Activated CD4-positive, alpha-beta T cell treated with anti-CD3 and anti-CD28 coated beads for 1 hour (primary cell): Measurements from ENCODE around the gene FNDC4.
"Not testable (repeated sequence)": the region's sequence is repeated elsewhere in the genome, so short reads cannot be mapped to it uniquely, and the experiment has no call there.

Source experiments
- DNase-seq: peaks from one replicate; pipeline ENCODE4 v3.0.0-alpha.2; 2020

The FNDC4 gene, protein sequence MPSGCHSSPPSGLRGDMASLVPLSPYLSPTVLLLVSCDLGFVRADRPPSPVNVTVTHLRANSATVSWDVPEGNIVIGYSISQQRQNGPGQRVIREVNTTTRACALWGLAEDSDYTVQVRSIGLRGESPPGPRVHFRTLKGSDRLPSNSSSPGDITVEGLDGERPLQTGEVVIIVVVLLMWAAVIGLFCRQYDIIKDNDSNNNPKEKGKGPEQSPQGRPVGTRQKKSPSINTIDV

DNA sequence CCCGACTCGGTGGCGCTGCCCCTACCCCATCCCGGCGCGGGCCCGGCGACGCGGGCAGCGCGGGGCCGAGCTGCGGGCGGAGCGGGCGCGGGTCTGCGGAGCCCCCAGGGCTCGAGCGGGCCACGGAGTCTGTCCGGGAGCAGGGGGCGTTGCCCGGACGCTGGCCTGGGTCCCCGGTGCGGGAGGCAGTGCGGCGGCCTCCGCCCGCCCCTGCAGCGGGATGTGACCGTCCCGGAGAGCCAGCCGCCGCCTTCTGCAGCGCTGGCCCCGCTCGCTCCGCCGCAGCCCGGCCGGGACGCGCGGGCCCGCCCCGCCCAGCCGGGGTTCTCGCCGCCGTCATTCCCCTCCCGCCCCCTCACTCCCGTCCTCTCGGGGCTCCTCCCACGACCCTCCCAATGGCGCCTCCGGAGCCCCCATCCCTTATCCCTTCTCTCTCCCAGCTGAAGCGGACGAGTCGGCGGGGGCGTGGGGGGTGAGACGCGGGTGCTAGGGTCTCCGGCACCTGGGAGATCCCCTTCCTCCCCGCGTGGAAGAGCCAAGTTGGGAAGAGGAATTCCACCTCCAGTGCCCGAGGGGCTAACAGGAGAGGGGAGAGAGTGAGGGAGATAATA is at the start of gene FNDC4:
Gene FNDC4 (minus strand): TSS at position 257 of the 611 bp plus-strand sequence. CDS start 521 bp downstream, outside the sequence.
- DNase-seq = no peak

GRCh38 chr2:27544143-27544821 is 49.3 kb upstream of the FNDC4 start:
- no peak for DNase-seq

DNA sequence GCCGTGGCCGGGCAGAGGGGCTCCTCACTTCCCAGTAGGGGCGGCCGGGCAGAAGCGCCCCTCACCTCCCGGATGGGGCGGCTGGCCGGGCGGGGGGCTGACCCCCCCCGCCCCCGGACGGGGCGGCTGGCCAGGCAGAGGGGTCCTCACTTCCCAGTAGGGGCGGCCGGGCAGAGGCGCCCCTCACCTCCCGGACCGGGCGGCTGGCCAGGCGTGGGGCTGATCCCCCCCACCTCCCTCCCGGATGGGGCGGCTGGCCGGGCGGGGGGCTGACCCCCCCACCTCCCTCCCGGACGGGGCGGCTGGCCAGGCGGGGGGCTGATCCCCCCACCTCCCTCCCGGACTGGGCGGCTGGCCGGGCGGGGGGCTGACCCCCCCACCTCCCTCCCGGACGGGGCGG is 44.6 kb upstream of the FNDC4 start:
- not testable (repeated sequence) for DNase-seq

- DNase-seq = not testable (repeated sequence)
These were observed 43.9 kb upstream of the FNDC4 start for GRCh38 chr2:27538839-27539450.

GRCh38 chr2:27537287-27537686 is 42.3 kb upstream of the FNDC4 start:
- no peak for DNase-seq

- no peak for DNase-seq
These were observed 37.0 kb upstream of the FNDC4 start for GRCh38 chr2:27531983-27532382.

DNA sequence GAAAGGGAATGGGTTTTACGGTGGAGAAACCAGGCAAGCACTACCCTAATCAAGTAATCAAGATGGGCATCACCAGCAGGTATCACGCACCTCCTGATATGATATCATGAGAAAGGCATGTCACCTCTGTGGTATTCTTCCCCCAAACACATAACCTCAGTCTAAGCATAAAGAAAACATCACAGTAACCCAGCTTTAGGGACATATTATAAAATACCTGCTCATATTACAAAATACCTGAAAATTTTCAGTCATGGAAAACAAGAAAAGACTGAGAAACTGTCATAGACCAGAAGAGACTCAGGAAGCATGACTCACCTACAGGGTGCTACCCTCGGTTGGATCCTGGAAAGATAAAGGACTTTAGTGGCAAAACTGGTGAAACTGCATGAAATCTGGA is 32.2 kb upstream of the FNDC4 start:
- no peak for DNase-seq

GRCh38 chr2:27522400-27522945 is 27.5 kb upstream of the FNDC4 start:
- DNase-seq = no peak

DNA sequence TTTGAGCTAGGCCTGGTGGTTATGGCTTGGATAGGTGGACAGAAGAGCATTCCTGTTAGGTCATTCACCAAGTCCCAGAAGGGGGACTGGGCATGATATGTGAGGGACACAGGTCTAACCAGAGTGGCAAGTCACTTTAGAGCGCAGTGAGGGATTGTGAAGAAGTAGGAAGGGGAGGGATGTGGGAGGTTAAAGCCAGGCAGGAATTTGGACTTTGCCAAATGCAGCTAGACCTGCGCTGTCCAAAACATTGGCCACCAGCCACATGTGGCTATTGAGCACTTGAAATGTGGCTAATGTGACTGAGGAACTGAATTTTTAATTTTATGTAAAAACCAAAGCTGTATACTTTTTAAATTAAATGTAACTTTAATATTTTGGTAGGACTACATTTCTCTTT is 25.3 kb upstream of the FNDC4 start:
- no peak for DNase-seq

DNA sequence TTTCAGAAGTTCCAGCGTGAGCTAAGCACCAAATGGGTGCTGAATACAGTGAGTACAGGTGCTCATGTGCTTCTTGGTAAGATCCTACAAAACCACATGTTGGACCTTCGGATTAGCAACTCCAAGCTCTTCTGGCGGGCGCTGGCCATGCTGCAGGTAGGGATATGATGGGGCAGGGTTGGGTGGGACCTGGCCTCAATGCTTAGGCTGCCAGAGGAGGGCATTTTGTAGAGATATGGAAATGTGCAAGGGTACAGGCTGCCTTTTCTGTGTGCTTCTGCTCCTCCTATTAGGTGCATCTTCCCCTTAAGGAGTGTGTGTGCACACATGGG is 23.7 kb upstream of the FNDC4 start:
- DNase-seq = no peak

GRCh38 chr2:27518113-27518781 is 23.2 kb upstream of the FNDC4 start:
- no peak for DNase-seq

DNA sequence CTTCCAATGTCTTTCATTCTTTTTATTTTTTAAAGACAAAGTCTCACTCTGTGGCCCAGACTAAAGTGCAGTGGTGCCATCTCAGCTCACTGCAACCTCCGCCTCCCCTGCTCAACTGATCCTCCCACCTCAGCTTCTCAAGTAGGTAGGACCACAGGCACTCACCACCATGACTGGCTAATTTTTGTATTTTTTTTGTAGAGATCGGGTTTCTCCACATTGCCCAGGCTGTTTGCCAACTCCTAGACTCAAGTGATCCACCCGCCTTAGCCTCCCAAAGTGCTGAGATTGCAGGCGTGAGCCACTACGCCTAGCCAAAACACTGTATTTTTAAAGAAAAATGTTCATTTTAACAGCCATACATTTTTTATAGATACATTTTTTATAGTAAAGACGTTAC is 14.3 kb upstream of the FNDC4 start:
- DNase-seq = no peak

DNA sequence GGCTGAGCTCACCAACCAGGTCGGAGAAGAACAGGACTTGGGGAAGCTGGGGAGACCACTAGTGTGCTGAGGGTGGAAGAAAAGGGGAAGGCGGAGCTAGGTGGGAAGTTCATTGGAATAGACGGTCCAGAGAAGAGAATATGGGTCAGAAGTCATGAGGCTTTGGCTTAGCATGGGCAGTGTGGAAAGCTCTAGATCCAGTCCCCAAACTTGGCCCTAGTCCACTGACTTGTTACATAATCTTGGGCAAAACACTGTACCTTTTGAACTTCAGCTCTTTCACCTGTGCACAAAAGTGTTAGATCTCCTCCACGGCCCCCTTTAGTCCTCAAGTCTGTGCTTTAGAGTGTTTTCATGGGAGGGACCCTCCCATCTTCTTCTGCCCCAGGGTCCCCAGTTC is 12.3 kb upstream of the FNDC4 start:
- DNase-seq = no peak

GRCh38 chr2:27506587-27506986 is 11.6 kb upstream of the FNDC4 start:
- no peak for DNase-seq

DNA sequence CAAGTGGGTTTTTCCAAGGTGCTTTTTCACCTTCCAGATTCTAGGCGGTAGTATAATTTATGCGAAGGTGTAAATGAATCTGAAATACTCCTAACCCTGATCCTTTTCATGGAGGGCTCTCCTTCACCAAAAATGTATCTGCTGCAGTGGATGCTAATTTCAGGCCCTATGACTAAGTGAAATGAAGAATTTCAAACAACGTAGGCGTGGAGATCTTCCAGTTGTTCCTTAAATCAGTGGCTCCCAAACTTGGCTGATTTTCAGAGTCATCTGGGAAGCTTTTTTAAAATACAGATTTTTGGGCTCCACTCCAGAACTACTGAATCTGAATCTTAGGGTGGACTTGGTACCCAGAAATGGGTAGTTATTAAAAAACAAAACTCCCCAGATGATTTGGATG is 7.1 kb upstream of the FNDC4 start:
- DNase-seq = no peak

DNA sequence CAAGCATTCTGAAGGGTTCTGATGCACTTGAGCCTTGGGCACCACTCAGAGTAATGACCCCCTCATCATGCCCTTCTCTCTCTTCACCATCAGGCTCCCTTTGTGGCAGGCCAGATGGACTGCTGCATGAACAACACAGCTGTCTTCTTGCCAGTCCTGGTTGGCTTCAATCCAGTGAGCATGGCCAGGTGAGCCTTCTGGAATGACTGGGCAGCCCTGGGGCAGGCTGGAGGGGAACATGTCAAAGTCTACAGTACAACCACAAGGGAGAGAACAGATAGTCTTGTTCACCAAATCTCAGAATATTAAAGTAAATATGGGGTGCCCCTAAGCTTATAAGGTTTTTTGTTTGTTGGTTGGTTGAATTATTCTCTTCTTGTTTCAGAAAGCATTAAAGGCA is 6.0 kb upstream of the FNDC4 start:
- DNase-seq = no peak

- DNase-seq = no peak
These were observed 4.0 kb upstream of the FNDC4 start for GRCh38 chr2:27498975-27499374.

DNA sequence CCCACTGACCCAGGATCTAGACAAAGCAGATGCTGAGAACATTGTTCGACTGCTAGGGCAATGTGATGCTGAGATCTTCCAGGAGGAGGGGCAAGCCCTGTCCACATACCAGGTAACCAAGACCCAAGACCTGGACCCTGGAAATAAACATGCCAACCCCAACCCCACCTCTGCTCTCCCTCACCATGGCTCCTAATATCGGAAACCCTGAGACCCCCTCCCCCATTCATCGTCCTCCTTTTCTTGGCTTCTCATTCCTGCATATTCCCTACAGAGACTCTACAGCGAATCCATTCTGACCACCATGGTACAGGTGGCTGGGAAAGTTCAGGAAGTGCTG is 2.3 kb upstream of the FNDC4 start:
- no peak for DNase-seq

- no peak for DNase-seq
These were observed 1.6 kb upstream of the FNDC4 start, which contains the start of gene GCKR for GRCh38 chr2:27496357-27497287. Gene GCKR (plus strand): TSS chr2:27496839. CDS start chr2:27496905, 66 bp downstream.

- DNase-seq = no peak
These were observed 898 bp upstream of the FNDC4 start for GRCh38 chr2:27495840-27496356.

DNA sequence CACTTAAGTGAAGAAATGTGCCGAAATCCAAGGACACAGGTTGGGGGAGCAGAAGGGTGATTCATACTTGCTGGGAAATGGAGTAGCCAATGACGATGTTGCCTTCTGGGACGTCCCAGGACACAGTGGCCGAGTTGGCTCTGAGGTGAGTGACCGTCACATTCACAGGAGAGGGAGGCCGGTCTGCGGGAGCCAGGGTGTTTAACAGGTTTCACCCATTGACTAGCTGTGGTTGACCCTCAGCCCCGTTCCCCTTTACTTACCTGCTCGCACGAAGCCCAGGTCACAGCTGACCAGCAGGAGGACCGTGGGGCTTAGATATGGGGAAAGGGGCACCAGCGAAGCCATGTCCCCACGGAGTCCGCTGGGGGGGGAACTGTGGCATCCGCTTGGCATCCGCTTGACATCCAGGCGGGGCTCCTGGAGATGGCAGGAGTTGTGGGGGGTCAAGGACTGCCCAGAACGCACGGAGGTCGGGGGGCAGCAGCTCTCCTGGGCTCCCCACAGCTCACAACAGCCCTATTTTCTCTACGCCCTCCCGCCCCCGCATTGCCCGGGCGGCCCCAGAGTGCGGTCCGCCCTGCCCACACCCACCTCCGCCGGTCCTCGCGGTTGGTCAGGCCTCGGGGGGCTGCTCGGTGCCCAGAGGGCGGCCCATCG is 586 bp downstream of the FNDC4 start:
- no peak for DNase-seq
